Stimulated activated naive CD4-positive, alpha-beta T cell treated with Interleukin-2 at 50 U/mL for 16 hours (primary cell): ENCODE results near the gene TALDO1.
"Not testable (repeated sequence)": the region's sequence is repeated elsewhere in the genome, so short reads cannot be mapped to it uniquely, and the experiment has no call there.

Experiments
- DNase-seq: peaks from one replicate; lab custom pipeline; 2025; lab: John Stamatoyannopoulos, UW

Gene TALDO1

DNA sequence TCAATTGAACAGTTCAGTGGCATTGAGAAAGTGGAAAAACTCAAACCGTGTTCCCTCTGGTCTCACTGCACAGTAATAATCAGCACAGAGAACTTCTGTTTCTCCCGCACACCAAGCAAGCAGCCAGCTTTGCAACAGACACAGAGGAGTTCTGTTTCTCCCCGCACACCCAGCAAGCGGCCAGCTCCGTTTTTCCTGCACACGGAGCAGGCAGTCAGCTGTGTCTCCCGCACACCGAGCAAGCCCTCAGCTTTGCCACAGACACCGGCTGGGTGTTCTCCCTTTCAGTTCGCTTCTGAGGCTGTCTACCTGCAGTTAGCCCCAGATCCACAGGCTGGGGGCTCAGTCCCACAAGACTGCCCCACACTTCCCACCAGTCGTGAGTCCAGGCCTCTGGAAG, 9.9 kb upstream of the TALDO1 start:
- no peak for DNase-seq

DNA sequence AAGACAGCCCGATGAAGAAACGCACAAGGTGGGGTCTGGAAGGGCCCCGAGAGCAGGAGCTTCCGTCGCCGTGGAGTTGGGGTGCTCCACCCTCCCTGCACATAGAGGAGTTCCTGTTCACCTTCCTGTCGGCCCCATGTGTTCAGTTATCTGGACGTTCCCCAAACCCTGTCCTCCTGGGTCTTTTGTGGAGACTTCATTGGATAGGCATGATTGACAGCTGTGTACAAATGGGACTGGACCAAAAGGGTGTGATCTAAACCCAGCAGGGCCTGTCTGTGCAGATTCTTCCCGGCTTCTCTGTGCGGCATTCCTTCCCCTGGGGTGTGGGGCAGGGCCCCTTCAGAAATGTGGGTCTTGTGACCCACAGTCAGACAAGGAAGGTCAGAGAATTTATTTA, 9.4 kb upstream of the TALDO1 start:
- not testable (repeated sequence) for DNase-seq

DNA sequence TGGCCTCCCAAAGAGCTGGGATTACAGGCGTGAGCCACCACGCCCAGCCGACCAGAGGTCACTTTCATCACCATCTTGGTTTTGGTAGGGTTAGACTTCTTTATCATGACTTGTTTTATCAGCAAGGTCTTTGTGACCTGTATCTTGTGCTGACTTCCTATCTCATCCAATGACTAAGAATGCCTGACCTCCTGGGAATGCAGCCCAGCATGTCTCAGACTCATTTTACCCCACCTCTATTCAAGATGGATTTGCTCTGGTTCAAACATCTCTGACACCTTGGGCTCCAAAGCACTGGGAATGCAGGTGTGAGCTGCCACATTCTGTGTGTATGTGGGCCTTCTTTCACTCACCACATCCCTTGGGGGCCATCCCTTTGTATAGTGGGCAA, 5.1 kb upstream of the TALDO1 start:
- DNase-seq, result no peak

DNA sequence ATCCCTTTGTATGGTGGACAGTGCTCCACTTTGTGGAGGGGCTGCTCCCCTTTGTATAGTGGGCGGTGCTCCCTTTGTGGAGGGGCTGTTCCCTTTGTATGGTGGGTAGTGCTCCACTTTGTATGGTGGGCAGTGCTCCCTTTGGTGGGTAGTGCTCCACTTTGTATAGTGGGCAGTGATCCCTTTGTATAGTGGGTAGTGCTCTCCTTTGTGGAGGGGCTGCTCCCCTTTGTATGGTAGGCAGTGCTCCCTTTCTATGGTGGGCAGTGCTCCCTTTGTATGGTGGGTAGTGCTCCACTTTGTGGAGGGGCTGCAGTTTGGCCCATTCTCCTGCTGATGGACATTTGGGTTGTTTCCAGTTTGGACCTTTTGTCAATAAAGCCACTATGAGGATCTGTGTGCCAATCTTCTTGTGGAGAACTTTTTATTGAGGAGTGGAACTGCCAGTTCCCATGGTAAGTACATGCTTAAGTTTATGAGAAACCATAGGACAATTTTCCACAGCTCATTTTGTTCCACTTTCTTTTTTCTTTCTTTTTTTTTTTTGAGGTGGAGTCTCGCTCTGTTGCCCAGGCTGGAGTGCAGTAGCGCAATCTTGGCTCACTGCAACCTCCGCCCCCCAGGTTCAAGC, 4.6 kb upstream of the TALDO1 start:
- DNase-seq, result no peak

DNA sequence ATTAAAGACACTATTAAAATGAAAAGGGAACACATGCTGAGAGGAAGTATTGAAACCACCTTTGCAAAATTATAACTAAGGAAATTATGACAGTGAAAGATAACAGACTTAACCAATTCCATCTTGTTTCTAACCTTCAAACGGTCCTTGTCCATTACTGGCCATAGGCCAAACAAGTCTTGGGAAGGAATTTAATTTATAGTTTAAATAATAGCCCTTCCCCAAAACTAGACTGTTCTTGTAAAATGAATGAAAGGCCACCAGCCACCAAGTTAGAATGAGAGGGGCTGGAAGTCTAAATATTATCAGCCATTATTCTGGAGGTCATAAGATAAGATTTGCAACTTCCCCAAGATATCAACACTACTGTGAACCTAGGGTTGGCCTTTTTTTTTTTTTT, 1.8 kb upstream of the TALDO1 start:
- no peak for DNase-seq

DNA sequence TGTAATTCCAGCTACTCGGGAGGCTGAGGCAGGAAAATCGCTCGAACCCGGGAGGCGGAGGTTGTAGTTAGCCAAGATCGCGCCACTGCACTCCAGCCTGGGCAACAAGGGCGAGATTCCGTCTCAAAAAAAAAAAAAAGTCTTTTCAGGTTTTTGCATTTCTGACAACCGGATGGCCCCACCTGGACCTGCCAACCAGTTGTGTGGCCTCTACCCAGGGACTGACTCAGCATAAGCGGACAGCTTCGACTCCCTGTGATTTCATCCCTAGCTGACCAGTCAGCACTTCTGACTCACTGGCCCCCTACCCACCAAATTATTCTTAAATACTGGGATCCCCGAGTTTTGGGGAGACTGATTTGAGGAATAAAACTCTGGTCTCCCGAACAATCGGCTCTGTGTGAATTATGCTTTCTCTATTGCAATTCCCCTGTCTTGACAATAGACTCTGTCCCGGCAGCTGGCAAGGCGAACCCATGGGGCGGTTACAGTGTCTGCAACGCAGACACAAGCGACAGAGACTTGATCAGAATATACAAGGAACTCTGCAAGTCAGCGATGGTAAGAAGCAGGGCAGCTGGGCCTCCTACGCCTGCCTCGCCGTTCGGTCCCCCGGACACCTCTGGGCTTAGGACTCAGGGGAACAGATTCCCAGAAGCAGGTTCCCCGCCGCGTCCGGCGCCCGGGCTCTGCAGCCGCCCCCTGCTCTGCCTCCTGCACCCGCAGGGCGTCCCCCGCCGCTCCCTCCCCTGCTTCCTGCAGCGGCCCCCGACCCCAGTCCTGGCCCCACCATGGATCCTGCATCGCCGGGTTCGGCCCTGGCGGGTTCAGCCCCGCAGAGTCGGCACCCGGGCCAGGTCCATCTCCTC, 741 bp upstream of the TALDO1 start:
- peak; percentile 13 for DNase-seq

DNA sequence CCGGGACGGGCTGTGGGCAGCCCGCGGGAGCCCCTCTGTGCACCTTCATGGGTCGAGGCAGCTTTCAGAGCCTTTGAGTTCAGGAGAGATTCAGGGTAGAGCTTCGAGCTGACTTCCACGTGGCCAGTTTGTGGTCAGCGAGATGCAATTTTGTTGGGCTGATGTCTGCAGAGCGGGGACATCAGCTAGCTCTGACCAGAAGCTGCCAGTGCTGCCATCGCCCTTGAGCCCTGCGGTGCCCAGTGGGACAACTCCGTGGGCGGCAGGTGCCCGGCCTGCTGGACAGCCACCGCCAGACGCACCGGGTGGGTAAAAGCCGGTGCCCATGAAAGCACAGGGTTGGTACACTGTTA, 719 bp downstream of the TALDO1 start:
- no peak for DNase-seq

DNA sequence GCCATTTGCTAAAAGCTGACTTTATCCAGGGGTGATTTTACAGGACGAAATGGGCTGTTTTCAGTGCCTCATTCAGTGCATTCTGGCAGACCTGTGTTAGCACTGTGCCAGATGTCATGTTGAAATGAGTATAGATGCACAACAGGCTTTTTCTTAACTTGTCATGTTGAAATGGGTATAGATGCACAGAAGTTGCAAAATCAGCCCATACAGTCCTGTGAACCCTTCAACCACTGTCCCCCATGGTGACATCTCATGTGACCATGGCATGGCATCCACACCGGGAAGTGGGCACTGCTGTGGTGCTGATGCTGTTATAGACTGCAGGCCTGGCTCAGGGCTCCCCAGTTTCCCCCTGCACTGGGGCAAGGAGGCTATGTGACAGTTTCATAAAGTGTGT, 2.5 kb downstream of the TALDO1 start:
- no peak for DNase-seq

DNA sequence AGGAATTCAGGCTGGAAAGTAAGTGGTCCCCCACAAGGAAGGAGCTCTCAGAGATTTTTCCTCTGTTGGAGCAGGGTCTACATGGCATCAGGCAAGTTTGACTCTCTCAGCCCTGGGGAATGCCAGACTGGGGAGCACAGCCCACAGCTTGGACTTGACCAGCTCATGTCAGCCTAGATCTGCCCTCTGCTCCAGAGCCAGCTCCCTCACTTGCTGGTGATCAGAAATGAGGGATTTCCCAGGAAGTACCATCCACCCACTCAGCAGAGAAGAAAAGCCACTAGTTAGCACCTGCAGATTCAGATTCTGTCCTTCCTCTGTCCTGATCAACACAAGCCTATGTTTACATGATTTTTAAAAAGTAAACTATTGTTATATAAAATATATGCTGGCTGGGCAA, 13.0 kb downstream of the TALDO1 start:
- no peak for DNase-seq

DNA sequence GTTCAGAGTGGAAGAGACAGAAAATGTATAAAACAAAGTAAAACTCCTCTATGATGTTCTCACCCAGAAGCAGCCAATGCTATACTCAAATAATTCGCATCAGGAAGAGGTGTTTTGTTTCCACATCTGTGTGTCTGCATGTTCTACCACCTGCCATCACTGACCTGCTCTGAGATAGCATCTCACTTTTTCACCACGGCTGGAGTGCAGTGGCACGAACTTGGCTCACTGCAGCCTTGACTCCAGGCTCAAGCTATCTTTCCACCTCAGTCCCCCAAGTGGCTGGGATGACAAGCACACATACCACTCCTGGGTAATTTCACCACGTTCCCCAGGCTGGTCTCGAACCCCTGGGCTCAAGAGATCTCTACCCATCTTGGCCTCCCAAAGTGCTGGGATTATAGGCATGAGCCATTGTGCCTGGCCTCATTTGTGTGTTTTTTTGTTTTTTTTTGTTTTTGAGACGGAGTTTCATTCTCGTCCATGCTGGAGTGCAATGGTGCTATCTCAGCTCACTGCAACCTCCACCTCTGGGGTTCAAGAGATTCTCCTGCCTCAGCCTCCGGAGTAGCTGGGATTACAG, 14.4 kb downstream of the TALDO1 start:
- no peak for DNase-seq

DNA sequence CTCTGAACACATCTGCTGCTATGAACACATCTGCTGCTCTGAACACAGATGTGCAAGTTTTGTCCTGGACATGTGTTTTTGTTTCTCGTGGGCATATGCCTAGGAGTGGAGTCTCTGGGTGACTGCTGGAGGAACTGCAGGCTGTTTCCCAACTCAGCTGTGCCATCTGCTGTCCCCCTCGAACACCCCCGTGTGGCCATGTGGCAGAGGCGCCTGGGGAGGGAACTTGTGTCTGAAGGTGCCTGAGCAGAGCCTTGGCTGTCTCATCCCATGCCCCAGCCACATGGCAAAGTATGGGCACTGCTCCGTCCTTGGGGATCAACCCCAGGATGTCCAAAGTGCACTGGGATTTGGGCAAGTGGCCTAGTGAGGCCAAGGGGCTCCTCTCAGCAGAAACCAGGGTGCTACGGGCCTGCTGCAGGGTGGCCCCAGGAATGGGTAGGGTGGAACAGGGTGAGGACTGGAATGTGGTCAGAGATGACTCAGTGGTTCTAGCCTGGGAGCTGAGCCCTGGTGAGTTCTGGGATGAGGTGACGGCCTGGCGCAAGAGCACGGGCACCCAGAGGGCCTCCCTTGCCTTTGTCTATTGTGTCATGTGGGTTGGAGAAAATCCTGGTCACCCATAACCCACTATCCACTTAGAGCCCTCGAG, 15.3 kb downstream of the TALDO1 start:
- DNase-seq, result no peak

DNA sequence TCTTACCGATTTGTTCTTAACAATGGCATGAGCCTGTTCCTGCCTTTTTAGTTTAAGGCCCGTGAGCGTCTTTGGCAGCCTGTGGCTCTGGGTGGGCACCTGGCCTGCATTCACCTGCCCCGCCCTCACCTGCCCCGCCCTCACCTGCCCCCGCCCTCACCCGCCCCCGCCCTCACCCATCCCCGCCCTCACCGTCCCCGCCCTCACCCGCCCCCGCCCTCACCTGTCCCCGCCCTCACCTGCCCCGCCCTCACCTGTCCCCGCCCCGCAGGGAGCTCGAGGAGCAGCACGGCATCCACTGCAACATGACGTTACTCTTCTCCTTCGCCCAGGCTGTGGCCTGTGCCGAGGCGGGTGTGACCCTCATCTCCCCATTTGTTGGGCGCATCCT, 15.8 kb downstream of the TALDO1 start:
- no peak for DNase-seq

DNA sequence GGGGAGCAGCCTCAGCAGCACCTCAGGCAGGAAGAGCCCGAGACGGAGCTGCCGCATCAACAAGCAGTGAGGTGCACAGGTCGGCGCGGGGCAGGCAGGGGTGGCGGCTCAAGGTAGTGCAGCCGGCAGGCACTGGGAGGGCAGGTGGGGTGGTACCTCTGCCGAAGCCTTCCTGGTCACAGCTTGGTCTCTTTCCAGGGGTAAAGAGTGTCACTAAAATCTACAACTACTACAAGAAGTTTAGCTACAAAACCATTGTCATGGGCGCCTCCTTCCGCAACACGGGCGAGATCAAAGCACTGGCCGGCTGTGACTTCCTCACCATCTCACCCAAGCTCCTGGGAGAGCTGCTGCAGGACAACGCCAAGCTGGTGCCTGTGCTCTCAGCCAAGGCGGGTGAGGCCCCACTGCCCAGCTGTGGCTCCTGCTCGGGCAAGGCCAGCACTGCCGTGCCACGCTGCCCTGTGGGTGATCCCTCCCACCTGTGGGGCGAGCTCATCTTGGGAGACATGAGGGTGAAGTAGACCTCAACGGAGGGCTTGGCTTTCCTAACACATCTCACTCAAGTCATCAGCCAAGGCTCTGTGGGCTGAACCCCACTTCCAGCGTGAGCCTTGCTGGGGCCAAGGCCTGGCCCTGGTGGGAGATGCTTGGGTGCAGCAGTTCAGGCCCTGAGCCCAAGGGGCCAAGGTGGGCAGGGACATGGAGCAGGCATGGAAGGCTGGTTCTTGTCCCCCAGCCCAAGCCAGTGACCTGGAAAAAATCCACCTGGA, 16.5 kb downstream of the TALDO1 start:
- DNase-seq, result no peak

DNA sequence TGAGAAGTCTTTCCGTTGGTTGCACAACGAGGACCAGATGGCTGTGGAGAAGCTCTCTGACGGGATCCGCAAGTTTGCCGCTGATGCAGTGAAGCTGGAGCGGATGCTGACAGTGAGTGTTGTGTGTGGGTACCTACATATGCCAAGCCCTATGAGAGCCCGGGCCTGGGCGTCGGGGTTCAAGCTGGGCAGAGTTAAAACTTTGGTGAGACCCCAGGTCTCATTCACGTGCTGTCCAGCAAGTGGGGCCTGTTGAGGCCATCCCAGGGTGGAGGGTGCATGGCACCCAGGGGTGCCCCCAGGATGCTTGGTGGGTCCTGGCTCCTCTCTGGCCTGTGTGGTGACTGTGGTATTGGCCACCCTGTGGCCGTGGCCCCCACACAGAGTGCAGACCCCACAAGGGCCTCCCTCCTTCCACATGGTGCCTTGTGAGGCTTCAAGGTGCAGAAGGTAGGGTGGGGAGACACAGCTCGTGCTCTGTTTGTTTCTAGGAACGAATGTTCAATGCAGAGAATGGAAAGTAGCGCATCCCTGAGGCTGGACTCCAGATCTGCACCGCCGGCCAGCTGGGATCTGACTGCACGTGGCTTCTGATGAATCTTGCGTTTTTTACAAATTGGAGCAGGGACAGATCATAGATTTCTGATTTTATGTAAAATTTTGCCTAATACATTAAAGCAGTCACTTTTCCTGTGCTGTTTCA, 17.2 kb downstream of the TALDO1 start:
- DNase-seq, result no peak

DNA sequence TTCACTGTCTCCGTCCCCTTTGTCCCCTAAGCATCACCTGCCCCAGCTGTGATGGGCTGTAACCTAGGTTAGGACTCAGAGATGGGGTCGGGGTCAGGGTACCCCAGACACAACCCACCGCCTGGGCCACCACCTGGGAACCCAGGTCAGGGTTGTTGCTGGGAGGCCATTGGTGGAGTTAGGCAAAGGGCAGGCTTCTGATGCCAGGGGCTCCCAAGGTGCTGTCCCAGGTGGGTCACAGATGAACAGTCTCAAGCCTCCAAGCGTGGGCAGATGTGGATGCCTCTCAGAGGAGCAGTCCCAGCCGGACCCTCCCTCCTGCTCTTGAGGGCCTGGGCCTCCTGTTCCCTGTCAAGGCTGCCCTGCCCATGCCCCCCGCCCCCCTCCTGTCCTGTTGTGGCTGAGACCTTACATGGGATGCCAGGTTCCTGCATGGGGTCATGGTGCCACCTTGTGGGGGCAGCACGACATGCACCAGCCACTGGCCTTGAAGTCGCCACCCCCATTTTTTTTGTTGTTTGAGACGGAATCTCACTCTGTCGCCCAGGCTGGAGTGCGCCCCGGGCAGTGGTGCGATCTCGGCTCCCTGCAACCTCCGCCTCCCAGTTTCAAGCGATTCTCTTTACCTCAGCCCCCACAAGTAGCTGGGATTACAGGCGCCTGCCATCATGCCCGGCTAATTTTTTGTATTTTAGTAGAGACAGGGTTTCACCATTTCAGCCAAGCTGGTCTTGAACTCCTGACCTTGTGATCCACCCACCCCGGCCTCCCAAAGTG, 17.9 kb downstream of the TALDO1 start:
- peak; percentile 36 for DNase-seq

DNA sequence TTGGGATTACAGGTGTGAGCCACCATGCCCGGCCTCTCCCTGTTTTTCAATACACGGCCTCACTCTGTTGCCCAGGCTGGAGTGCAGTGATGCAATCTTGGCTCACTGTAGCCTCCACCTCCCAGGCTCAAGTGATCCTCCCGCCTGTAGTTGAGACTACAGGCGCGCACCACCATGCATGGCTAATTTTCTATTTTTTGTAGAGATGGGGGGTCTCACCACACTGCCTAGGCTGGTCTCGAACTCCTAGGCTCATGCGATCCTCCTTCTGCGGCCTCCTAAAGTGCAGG, 18.5 kb downstream of the TALDO1 start:
- DNase-seq, result no peak

DNA sequence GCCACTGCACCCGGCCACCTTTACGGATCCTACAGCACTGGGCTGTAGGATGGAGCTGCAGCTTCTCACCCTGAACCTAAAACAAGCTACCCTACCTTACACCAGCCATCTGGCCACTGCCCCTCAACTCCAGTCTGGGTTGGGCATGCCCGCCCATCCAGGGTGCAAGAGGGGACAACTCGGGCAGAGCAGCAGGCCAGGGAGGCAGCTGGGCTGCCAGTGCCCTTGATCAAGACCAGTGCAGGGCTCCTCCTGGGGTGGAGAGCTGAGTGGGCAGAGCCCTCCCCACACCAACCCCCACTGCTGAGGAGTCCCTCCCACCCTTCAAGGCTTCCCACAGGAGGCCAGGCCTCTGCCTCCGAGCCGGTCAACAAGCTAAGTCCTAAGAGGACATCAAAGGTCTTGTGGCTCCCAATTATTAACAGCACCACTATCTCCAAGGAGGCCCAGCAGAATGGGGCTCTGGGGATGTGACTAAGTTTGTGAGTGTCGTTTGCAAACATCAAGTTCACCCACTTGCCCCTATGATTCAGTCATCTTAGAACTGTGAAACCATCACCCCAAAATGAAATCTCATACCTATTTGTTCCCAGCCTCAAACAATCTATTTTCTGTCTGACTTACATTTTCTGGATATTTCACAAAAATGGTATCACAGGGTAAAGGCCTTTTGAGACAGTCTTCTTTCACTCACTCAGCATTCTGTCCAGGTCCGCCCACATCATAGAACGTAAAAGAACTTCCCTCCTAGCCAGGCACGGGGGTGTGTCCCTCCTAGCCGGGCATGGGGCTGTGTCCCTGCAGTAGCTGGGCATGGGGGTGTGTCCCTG, 19.1 kb downstream of the TALDO1 start:
- no peak for DNase-seq

DNA sequence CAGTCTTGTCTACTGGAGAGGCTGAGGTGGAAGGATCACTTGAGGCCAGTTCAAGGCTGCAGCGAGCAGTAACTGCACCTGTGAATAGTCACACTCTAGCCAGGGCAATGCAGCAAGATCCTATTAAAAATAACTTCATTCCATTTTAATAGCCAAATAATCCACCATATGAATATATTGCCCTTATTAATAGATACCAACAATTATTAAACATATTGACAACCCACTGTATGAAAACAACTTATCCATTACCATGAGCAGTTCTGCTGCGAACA, 19.6 kb downstream of the TALDO1 start:
- DNase-seq, result no peak

DNA sequence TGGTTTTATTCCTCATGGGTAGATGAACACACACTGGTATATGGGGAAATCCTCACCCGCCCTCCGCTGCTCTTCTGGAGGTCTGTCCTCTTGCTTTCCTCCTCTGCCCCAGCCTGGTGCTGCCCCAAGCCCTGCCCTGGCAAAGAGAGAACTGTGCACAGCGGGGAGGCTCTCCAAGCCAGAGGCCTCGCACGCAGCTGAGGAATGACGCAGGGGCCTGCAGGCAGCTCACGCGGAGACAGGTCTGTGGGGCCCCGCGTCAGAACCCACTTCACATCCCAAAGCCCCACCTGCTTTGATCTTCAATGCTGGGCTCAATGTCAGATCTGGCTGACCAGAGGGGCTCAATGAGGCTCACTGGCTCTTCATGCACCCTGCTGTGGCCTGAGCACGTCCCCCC, 20.0 kb downstream of the TALDO1 start:
- DNase-seq, result no peak

DNA sequence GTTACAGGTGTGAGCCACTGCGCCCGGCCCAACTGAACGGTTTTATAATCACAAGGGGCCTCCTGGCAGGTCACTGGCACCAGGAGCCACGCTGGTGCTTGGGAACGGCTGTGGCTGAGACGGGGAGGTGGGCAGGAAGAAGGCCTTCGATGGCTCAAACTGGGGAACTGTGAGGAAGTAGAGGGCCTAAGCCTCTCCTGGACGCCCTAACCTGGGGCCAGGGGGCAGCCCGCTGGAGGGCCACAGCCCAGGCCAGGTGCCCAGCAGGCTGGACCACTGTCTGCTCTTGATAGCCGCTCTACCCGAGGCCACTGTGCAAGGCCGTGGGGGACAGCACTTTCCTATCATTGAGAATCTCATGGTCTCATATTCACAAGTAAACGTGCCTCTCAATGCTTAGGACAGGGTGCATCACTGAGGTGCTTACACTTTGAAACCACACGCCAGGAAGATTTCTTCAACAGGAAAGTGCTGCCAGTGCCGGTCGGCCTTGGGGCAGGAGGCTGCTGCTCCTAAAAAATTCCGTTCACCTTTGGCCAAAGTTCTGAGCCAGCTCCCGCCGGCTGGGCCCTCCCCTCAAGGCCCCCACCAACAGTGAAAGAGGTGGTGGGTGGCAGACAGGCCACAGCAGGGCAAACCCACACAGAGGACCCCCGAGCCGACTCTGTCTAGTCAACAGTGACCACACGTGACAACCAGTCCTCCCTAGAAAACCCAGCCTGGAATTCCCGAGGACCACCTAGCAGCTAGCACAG, 22.8 kb downstream of the TALDO1 start:
- DNase-seq, result no peak
